NCI-H2029 (cell line): ENCODE measurements around the gene CBX8.

ENCODE experiments used
- DNase-seq: peaks from one replicate; lab custom pipeline; 2025; lab: John Stamatoyannopoulos, UW

CBX8 gene

DNA sequence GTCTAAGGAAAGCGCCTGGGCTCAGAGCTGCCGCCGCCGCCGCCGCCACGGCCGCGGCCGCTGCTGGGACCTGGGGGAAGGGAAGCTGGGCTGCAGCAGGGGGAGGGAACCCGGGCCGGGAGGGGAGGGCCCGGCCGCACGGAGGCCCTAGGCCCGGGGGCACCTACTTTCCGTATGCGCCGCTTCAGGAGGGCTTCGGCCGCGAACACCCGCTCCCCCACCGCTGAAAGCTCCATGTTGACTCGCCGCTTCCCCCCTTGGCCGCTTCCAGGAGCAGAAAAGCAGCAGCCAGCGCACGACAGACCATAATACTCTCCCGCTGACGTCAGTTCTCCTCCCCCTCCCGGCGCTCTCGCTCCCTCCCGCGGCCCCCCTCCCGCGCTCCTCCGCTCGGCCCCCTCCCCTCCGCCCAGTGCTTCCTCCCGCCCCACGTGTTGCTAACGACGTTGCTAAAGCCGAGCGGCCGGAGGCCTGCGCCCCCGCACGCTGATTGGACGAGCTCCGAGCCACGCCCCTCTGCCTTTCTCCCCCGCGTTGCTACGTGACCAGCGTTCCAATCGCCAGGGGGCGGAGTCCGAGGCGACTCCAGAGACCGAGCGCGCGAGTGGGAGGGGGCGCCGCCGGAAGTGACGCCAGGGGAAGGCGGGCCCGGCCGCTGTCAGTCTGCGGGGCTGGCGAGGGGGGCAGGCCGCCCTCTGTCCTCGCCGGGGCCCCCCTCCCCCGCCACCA lies at the start of gene CBX8:
TSS of gene CBX8 (minus strand) at position 315 of the 729 bp plus-strand sequence. CDS start at position 236, 79 bp downstream.
- DNase-seq, result peak; percentile 98

- DNase-seq, result no peak
Measured at GRCh38 chr17:79845601-79845949, 48.7 kb upstream of the CBX8 start.

GRCh38 chr17:79844869-79845600 lies 48.2 kb upstream of the CBX8 start:
- no peak for DNase-seq

DNA sequence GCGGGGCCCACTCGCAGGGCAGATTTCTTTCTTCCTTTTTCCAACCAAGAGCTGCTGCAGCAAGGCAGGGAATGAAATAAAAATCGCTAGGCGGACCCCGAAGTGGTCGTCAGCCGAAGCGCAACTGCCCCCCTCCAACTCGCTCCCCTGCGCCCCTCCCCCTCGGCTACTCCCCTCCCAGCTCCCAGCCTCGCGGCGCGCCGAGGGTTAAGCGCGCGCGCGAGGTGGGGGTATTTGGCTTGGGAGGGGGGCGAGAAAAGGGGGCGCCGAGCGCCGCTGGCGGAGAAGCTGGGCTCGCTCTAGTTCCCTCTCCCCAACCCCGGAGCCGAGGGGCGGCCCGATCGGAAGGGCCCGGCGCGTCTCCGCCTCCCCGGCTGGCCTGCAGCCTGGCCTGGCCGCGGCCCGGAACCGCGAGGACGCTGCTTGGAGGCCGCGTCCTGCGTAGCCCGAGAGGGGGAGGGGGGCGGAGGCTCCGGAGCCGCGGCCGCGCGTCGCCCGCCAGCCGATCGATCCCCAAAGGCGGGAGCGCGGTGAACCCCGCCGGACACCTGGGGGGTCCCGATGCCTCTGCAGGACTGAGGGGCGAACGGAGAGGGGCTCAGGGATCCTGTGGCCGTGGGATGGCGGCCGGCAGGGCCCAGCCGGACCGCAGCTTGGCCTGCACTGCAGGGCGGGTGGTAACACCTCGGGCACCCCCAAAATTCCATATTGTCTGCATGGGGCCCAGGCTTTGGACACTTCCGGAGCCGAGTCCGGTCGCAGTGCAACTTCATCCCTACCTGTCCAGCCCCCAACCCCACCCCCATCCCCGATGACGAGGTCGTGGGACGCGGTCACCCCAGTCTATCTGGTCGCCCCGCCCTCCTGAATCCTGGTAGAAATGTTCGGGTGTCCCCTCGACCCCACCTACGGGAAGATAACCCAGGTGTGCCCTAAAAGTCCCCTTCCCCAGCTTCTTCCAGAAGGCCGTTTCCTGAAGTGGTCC lies 47.2 kb upstream of the CBX8 start:
- DNase-seq, result no peak

GRCh38 chr17:79843474-79843815 lies 46.6 kb upstream of the CBX8 start:
- DNase-seq, result no peak

DNA sequence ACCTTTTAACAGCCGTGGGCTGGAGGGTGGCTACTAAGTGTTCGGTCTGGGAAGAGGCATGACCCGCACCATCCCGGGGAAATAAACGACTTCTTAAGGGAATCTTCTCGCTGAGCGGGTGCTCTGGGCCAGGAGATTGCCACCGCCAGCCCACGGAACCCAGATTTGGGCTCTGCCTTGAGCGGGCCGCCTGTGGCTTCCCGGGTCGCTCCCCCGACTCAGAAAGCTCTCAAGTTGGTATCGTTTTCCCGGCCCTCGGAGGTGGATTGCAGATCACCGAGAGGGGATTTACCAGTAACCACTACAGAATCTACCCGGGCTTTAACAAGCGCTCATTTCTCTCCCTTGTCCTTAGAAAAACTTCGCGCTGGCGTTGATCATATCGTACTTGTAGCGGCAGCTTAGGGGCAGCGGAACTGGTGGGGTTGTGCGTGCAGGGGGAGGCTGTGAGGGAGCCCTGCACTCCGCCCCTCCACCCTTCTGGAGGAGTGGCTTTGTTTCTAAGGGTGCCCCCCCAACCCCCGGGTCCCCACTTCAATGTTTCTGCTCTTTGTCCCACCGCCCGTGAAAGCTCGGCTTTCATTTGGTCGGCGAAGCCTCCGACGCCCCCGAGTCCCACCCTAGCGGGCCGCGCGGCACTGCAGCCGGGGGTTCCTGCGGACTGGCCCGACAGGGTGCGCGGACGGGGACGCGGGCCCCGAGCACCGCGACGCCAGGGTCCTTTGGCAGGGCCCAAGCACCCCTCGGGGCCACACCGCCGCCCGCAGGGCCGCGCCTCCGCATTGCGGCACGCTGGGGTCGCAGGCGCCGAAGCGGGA lies 46.0 kb upstream of the CBX8 start:
- no peak for DNase-seq

DNA sequence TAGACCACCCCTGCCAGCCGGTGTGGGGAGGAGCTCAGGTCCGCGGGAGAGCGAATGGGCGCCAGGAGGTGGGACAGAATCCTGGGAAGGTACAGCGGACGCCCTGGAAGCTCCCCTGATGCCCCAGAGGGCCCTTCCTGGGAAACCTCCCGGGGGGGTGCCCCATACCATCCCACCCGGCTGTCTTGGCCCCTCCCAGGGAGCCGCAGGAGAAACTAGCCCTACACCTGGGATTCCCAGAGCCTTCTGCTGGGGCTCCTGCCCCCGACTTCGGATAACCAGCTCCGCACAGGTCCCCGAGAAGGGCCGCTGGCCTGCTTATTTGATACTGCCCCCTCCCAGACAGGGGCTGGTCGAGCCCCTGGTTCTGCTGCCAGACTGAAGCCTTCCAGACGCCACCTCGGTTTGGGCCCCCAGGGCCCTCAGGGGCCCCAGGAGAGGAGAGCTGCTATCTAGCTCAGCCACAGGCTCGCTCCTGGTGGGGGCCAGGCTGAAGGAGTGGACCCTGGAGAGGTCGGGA lies 45.3 kb upstream of the CBX8 start:
- no peak for DNase-seq

DNA sequence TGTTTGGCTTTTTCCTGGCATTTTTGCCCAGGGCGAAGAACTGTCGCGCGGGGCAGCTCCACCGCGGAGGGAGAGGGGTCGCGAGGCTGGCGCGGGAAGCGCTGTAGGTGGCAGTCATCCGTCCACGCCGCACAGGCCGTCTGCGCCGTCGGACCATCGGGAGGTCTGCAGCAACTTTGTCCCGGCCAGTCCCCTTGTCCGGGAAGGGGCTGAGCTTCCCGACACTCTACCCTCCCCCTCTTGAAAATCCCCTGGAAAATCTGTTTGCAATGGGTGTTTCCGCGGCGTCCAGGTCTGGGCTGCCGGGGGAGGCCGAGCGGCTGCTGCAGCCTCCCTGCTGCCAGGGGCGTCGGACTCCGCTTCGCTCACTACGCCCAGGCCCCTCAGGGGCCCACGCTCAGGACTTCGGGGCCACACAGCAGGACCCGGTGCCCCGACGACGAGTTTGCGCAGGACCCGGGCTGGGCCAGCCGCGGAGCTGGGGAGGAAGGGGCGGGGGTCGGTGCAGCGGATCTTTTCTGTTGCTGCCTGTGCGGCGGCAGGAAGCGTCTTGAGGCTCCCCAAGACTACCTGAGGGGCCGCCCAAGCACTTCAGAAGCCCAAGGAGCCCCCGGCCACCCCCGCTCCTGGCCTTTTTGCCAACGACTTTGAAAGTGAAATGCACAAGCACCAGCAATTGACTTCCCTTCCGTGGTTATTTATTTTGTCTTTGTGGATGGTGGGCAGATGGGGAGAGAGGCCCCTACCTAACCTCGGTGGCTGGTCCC lies 44.7 kb upstream of the CBX8 start:
- no peak for DNase-seq

DNA sequence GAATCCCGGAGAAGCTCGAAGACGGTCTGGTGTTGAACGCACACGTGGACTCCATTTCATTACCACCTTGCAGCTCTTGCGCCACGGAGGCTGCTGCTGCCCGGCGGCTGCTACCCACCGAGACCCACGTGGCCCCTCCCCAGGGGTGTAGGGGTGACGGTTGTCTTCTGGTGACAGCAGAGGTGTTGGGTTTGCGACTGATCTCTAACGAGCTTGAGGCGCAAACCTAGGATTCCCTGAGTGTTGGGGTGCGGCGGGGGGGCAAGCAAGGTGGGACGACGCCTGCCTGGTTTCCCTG lies 44.1 kb upstream of the CBX8 start:
- DNase-seq, result no peak

DNA sequence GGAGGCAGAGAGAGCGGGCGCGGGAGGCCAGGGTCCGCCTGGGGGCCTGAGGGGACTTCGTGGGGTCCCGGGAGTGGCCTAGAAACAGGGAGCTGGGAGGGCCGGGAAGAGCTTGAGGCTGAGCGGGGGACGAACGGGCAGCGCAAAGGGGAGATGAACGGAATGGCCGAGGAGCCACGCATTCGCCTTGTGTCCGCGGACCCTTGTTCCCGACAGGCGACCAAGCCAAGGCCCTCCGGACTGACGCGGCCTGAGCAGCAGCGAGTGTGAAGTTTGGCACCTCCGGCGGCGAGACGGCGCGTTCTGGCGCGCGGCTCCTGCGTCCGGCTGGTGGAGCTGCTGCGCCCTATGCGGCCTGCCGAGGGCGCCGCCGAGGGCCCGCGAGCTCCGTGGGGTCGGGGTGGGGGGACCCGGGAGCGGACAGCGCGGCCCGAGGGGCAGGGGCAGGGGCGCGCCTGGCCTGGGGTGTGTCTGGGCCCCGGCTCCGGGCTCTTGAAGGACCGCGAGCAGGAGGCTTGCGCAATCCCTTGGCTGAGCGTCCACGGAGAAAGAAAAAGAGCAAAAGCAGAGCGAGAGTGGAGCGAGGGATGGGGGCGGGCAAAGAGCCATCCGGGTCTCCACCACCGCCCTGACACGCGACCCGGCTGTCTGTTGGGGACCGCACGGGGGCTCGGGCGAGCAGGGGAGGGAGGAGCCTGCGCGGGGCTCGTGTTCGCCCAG lies 43.6 kb upstream of the CBX8 start:
- no peak for DNase-seq

DNA sequence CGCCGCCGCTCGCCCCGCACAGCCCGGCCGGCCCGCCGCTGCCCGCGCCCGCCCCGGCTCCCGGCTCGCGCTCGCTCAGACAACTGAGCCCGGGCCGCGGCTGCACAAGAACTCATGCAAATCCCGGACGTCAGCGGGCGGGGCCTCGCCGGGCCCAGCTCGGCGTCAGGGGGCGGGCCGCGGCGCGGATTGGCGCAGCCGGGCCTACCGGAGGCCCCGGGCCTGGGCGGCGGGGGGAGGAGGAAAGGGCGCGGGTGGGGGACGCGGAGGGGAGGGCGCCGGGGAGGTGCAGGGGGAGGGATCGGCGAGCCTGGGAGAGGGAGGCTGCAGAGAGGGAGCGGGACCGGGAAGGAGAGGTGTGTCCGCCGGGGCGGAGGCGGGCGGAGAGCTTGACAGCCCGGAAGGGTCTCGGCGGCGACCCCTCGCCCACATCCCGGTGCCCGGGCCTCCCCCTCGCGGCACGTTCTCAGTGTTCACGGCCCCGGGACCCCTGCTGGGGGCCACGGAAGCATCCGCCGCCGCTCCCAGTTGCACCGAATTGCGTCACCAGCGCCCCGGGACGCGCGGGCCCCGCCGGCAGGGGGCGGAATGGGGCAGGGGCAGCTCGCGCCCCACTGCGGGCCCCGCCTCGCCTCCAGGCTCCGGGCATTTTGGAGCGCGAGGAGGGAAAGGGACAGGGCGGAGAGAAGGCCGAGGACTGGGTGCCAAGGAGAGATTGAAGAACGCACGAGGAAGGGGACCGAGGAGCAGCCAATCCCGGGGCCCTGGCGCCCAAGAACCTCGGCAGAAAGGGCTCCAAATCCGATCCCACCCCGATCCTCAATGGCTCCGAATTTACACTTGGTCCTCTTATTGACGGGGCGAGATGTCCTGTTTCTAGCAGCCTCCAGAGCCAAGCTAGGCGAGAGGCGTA lies 42.7 kb upstream of the CBX8 start, which contains the start of gene CBX4:
TSS of gene CBX4 (minus strand) at position 85 of the 913 bp plus-strand sequence. CDS start 189 bp downstream, outside the sequence.
- DNase-seq, result peak; percentile 90

DNA sequence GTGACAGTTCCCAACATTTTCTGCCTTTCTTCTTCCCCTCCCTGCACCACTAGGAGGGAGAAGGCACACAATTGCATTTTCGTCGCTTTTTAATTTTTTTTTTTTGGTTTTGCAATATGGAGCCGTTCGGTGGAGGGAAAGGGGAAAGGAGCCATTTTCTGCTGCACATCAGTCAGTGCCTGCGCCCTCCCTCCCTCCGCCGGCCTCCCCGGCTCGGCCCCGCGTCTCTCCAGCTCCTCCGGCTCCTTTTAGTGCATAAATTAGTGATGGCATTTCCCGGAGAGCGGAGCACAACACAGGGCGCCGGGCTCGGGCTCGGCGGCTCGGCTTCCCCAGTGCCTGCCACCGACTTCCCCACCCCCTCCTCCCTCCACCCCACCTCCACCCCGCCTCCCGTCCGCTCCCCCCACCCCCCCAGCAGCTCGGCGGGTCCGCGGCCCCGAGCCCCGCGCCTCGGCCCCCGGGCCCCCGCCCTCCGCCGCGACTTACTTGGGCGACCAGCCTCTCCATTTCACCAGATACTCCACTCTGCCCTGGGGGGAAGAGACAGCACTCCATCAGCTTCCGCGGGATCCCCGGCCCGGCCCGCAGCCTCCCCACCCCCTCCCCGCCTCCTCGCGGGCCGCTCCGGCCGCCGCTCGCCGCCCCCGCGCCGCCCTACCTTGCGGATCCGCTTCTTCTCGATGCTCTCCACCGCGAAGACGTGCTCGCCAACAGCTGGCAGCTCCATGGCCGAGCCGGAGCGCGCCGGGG lies 41.8 kb upstream of the CBX8 start:
- no peak for DNase-seq

DNA sequence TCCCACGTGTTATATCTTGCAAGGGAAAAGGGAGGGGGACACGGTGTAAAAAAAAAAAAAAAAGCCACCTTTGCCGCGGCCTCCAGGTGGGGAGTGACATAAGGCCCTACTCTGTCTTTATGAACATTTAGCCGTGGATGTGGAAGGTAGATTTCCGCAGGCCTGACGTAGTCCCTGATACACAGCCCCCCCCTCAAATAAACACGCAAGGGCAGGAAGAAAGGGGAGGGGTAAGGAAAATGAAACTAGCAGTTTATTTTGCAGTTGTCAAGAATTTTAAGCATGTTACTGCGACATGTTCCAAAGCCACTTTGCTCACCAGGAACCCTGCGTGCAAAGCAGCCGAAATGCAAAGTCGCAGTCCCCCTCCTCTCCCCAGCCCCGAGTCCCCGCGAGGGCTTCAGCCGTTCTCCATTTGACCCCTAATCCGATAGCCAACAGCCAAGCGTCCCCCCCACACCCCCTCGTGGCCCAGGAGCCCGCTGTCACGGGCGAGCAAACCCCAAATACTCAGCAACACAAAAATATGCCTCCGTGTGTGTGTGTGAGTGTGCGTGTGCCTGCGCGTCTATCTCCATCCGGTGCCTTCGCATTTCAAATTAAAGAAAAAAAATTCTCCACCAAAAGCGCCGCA lies 41.1 kb upstream of the CBX8 start:
- DNase-seq, result no peak

DNA sequence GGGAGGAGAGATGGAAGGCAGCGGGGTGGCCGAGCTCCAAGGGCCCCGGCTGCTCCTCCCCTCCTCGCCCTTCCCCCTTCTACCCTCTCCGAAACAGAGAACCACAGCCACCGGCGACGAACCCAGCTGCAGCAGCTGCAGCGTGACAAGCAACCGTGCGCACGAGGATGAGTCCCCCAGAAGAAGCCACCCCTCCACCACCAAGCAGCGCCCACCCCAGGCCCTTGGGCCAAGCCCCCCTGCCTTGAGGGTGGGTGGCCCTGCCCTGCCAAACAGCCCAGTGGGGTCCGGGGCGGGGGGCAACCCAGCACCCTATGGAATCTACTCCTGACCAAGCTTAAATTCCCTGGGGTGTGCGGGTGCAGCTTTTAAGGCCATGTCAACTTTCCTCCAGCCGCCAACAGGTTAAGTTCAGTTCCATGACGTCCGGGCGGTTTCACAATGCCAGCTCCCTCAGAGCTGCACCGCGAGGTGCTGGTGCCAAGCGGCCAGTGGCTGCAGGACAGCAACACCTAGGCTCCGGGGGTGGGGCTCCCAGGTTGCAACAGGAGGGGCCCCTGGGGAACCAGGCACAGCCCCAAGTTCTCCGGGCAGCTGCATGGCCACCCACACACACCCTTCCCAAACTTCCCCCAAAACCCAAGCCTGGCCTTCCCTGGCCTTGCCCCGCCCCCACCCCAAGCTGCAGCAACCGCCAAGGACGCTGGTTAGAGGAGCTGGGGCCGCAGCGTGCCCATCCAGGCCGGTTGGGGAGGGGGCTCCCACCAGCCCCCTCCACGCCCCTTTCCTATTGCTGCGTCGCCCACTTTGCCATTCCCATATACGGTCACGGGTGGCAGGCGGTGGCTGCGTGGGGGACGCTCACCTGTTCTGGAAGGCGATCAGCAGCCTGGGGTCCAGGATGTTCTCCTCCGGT lies 40.4 kb upstream of the CBX8 start:
- DNase-seq, result peak; percentile 69

DNA sequence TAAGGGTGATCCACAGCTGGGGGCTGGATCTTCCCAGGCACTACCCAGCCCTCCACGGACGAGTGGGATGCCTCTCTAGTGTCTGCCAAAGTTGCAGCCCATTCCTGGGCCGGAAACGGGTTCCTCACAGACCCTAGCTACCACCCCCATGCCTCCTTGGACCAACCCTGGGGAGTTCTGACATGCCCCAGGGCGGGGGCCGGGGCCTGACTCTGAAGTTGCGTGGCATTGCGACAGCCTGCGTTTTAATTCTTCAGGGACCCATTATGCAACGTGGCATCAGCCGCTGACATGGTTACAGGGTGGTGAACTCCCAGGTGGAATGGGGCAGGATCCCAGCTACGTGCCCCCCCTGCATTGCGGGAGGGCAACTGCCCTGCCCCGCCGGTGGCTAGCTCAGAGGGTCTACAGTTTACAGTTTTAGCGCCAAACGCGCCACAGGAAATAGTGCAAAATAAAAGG lies 39.7 kb upstream of the CBX8 start:
- DNase-seq, result no peak

DNA sequence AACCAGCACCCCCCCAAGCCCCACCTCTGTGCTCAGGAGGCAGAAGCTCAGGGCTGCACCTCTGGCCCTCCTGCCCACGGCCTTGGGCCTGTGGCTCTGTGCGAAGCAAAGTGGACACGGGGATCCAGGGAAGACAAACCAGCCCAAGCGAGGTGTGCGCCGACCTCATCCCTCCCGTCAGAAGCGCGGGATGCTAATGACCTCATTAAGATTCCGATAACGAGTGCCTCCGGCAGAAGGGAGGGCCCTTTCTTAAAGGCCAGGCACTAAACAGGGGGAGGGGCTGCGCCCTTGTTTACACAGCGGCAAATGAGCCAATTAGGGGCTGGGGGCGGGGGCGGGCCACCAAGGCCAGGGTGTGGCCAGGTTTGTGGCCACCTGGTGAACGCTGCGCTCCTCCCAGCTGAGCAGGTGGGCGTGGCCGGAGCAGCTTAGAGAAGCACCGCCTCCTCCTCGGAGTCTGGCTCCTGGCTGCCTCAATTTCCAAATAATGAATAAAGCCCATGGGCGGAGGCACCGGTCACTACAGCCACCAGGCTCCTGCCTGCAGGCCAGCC lies 39.2 kb upstream of the CBX8 start:
- DNase-seq, result peak; percentile 88
